ENCODE measurements around the gene EYS. TPM values are rescaled to one million over a fixed set of nuclear protein-coding genes. Genes with fewer than 3 reads are reported as not detected.

Gene EYS
- total and polyA plus RNA-seq, 2 of the 13 experiments (the other 11 are each of a cell fraction or from before 2014, with no cell fraction given): 0.04 to 0.07 TPM

DNA sequence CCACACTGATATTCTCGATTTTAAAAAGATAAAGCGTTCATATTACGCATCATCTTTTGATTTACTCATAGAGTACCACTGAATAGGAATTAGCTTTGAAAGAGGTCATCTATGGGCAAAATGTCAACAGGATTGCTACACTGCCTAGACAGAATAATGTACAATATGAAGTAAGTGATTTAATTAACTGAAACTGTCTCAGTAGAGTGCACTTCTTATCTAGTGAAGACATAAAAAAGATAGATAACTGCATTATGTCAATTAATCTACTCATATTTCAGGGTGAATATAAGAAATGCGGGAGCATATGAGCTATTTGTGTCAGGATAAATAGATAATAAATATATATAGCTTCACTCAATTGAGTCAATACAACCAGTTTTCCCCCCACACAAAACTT is 723.9 kb downstream of the EYS start:
- Histone ChIP-seq H3K27me3 (ENCODE audit: control insufficient read depth in 1 of 2, insufficient read depth in 2 of 2, low read length in 2 of 2) (no peaks in the 10 kb centered on the region), H3K9me3 (ENCODE audit: low read length) (no peaks in the 10 kb centered on the region), H3K36me3 (replicated peaks in 1 of 2; ENCODE audit: control insufficient read depth in 1 of 2, insufficient read depth in 2 of 2, low read length in 2 of 2) (no peaks in the 10 kb centered on the region), H4K20me1 (ENCODE audit: insufficient read depth, low read length) (no peaks in the 10 kb centered on the region), H3K9ac (ENCODE audit: insufficient read depth, low read depth, low read length) (no peak overlapping the region), H3K4me3 (replicated peaks in 1 of 3; ENCODE audit: insufficient read depth in 1 of 3, low read depth in 2 of 3, low read length in 3 of 3) (no peak overlapping the region), H3K79me2 (ENCODE audit: insufficient read depth, low read length) (no peaks in the 10 kb centered on the region), H3K27ac (ENCODE audit: extremely low read length, insufficient read depth, low read length) (no peak overlapping the region), H2AFZ (ENCODE audit: low read length) (no peak overlapping the region), H3K4me2 (ENCODE audit: low read depth, low read length) (no peak overlapping the region), H3K4me1 (ENCODE audit: insufficient read depth, low read length) (no peaks in the 10 kb centered on the region)
- WGBS (ENCODE audit: low lambda C conversion rate): under 1% methylated on average over 4 of the region's 4 CpGs
- TF ChIP-seq MLLT10 (CRISPR knock-in tag; IDR thresholded peaks at IDR 0.05) (no peak), ZNF263 (CRISPR knock-in tag; IDR thresholded peaks at IDR 0.05) (no peak), MTA3 (CRISPR knock-in tag; IDR thresholded peaks at IDR 0.05) (no peak), SNAI1 (CRISPR knock-in tag; IDR thresholded peaks at IDR 0.05; ENCODE audit: borderline replicate concordance) (no peak)
- TF ChIP-seq, protein P1, sequence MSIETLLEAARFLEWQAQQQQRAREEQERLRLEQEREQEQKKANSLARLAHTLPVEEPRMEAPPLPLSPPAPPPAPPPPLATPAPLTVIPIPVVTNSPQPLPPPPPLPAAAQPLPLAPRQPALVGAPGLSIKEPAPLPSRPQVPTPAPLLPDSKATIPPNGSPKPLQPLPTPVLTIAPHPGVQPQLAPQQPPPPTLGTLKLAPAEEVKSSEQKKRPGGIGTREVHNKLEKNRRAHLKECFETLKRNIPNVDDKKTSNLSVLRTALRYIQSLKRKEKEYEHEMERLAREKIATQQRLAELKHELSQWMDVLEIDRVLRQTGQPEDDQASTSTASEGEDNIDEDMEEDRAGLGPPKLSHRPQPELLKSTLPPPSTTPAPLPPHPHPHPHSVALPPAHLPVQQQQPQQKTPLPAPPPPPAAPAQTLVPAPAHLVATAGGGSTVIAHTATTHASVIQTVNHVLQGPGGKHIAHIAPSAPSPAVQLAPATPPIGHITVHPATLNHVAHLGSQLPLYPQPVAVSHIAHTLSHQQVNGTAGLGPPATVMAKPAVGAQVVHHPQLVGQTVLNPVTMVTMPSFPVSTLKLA (IDR thresholded peaks at IDR 0.05): no peak
- BruUV-seq (replicated peaks): no TSS peak
- in situ Hi-C loops (cut with HindIII; ENCODE audit: extremely low pct_ligation_motif_present, low pct_unique_long_range_greater_than_20kb) (no loop called here), intact Hi-C loops (cut with micrococcal nuclease; ENCODE audit: unreplicated experiment) (no loop called here)
- ChIA-PET CTCF (ENCODE audit: low intra/inter-chr PET ratio, low total read pairs) (no interaction called here), POLR2A (no interaction called here)
- FAIRE-seq (no peak), ATAC-seq (no peak), DNase-seq (ENCODE audit: low spot score) (no peak)

DNA sequence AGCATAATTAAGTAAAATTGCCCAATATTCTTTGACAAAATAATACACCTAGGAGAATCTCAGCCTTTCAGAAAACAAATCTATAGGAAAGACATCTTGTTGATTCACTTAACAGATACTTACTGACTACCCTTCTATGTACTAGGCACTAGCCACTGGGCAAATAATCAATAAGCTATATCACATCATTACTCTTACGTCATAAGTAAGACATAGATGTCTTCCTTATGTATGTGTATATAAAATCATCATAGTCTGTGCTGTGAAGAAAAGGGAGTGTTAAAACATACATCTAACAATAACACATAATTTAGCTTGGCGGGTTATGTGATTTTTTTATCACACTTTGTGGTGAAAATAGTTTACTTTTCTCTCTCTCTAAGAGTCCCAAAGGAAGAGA is 733.9 kb downstream of the EYS start:
- no peak overlapping the region for H2AFZ ChIP-seq (ENCODE audit: low read length)
- peak; percentile 78 for TF ChIP-seq ATF7 (IDR thresholded peaks at IDR 0.05)
- no peak for TF ChIP-seq ATF7 (CRISPR knock-in tag; IDR thresholded peaks at IDR 0.05)
- TF ChIP-seq, protein P2, sequence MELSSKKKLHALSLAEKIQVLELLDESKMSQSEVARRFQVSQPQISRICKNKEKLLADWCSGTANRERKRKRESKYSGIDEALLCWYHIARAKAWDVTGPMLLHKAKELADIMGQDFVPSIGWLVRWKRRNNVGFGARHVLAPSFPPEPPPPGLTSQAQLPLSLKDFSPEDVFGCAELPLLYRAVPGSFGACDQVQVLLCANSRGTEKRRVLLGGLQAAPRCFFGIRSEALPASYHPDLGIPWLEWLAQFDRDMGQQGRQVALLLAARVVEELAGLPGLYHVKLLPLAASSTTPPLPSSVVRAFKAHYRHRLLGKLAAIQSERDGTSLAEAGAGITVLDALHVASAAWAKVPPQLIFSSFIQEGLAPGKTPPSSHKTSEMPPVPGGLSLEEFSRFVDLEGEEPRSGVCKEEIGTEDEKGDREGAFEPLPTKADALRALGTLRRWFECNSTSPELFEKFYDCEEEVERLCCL (CRISPR knock-in tag; IDR thresholded peaks at IDR 0.05; ENCODE audit: borderline replicate concordance): no peak
- peak; percentile 75 for TF ChIP-seq CREB1 (IDR thresholded peaks at IDR 0.05)
- TF ChIP-seq CREB1 (CRISPR knock-in tag; IDR thresholded peaks at IDR 0.05): no peak
- no TSS peak for BruUV-seq (replicated peaks)
- no peak overlapping the region for H3K4me2 ChIP-seq (ENCODE audit: low read depth, low read length)
- FAIRE-seq: no peak
- H4K20me1 ChIP-seq (ENCODE audit: insufficient read depth, low read length): no peaks in the 10 kb centered on the region
- CTCF ChIA-PET (ENCODE audit: low intra/inter-chr PET ratio, low total read pairs): no interaction called here
- no peak overlapping the region for H3K27ac ChIP-seq (ENCODE audit: extremely low read length, insufficient read depth, low read length)
- no peak overlapping the region for H3K4me3 ChIP-seq (replicated peaks in 1 of 3; ENCODE audit: insufficient read depth in 1 of 3, low read depth in 2 of 3, low read length in 3 of 3)
- no peaks in the 10 kb centered on the region for H3K36me3 ChIP-seq (replicated peaks in 1 of 2; ENCODE audit: control insufficient read depth in 1 of 2, insufficient read depth in 2 of 2, low read length in 2 of 2)
- H3K27me3 ChIP-seq (ENCODE audit: control insufficient read depth in 1 of 2, insufficient read depth in 2 of 2, low read length in 2 of 2): no peaks in the 10 kb centered on the region
- H3K9ac ChIP-seq (ENCODE audit: insufficient read depth, low read depth, low read length): no peak overlapping the region
- POLR2A ChIA-PET: no interaction called here
- 2% methylated on average over 2 of the region's 2 CpGs for WGBS (ENCODE audit: low lambda C conversion rate)
- in situ Hi-C loops (cut with HindIII; ENCODE audit: extremely low pct_ligation_motif_present, low pct_unique_long_range_greater_than_20kb) (no loop called here), intact Hi-C loops (cut with micrococcal nuclease; ENCODE audit: unreplicated experiment) (no loop called here)
- H3K4me1 ChIP-seq (ENCODE audit: insufficient read depth, low read length): no peaks in the 10 kb centered on the region
- no peak for DNase-seq (ENCODE audit: low spot score)
- no peaks in the 10 kb centered on the region for H3K9me3 ChIP-seq (ENCODE audit: low read length)
- no peak for ATAC-seq
- H3K79me2 ChIP-seq (ENCODE audit: insufficient read depth, low read length): no peaks in the 10 kb centered on the region

Measured in HepG2 (cell line).